H1 (cell line): ENCODE data around the gene ZNF524. TPM values are rescaled to one million over a fixed set of nuclear protein-coding genes. Genes with fewer than 3 reads are reported as not detected.

Experiments used
- CTCF ChIA-PET: fragments of 300-600 bp; sonication (Branson Sonifier 250); formaldehyde crosslinking; loops from one replicate; lab custom pipeline; 2021; ENCODE audit not compliant: partially characterized antibody; lab: Charles Lee
- POLR2A ChIA-PET: fragments of 300-600 bp; sonication (Branson Sonifier 250); formaldehyde crosslinking; loops from one replicate; lab custom pipeline; 2021; ENCODE audit warnings: inconsistent platforms; ENCODE audit not compliant: partially characterized antibody; lab: Charles Lee
- DNase-seq, 2 experiments: peaks; one replicate each; pipeline versions ENCODE4 v3.0.0 to v3.0.0-alpha.2; 2010 to 2022; ENCODE audit warnings: low spot score in 2 of 2, low read depth in 1 of 2, mixed read lengths in 1 of 2
- FAIRE-seq: peaks from 2 replicates; lab custom pipeline; 2011; peaks lifted over from hg19 to GRCh38; lab: Jason Lieb, UNC
- H2AFZ ChIP-seq: 2 replicates; pipeline ENCODE4 v1.8.1; 2012; ENCODE audit warnings: low read length, inconsistent platforms
- H2AK5ac ChIP-seq: 2 replicates; pipeline ENCODE4 v1.6.1; 2013; ENCODE audit warnings: low read depth, low read length
- H2BK120ac ChIP-seq: replicated peaks from 2 replicates; pipeline ENCODE3; 2013; ENCODE audit warnings: low read depth, low read length, inconsistent platforms
- H2BK12ac ChIP-seq: 2 replicates; pipeline ENCODE4 v1.6.1; 2013; ENCODE audit warnings: low read depth, low read length
- H2BK15ac ChIP-seq: 2 replicates; pipeline ENCODE4 v1.6.1; 2013; ENCODE audit warnings: low read length
- H2BK20ac ChIP-seq: 2 replicates; pipeline ENCODE4 v1.6.1; 2013; ENCODE audit warnings: low read length
- H2BK5ac ChIP-seq: 2 replicates; pipeline ENCODE4 v1.6.1; 2013; ENCODE audit warnings: low read depth, low read length
- H3K14ac ChIP-seq: 2 replicates; pipeline ENCODE4 v1.6.1; 2013; ENCODE audit warnings: inconsistent platforms; ENCODE audit not compliant: insufficient read length
- H3K18ac ChIP-seq: 2 replicates; pipeline ENCODE4 v1.6.1; 2013; ENCODE audit warnings: low read length; ENCODE audit errors: extremely low read depth
- H3K23ac ChIP-seq: 2 replicates; pipeline ENCODE4 v1.6.1; 2013; ENCODE audit warnings: inconsistent platforms; ENCODE audit not compliant: insufficient read length
- H3K23me2 ChIP-seq: 2 replicates; pipeline ENCODE4 v1.6.1; 2013; ENCODE audit warnings: low read depth, low read length
- H3K27ac ChIP-seq: 2 replicates; pipeline ENCODE4 v1.6.1; 2011; ENCODE audit warnings: low read depth, low read length, inconsistent platforms
- H3K27me3 ChIP-seq, 4 experiments: replicated peaks in 1 of 4; 1 replicate in 1 of 4; 2 replicates in 3 of 4; pipeline versions ENCODE4 v1.6.1 to v1.8.1; 2011 to 2013; ENCODE audit warnings: low read length in 3 of 4, mild to moderate bottlenecking in 3 of 4, inconsistent platforms in 2 of 4, mixed read lengths in 2 of 4, moderate library complexity in 1 of 4; ENCODE audit not compliant: control insufficient read depth in 3 of 4, insufficient read depth in 3 of 4; ENCODE audit errors: extremely low read depth in 1 of 4
- H3K36me3 ChIP-seq, 4 experiments: 2 replicates each; pipeline versions ENCODE4 v1.6.1 to v1.8.1; 2011 to 2013; ENCODE audit warnings: mild to moderate bottlenecking in 4 of 4, low read length in 3 of 4, moderate library complexity in 2 of 4, control low read depth in 1 of 4, inconsistent platforms in 1 of 4; ENCODE audit not compliant: insufficient read depth in 4 of 4, control insufficient read depth in 2 of 4
- H3K4ac ChIP-seq: replicated peaks from 2 replicates; pipeline ENCODE3; 2013; ENCODE audit warnings: low read length, low read depth, mixed read lengths, inconsistent platforms; ENCODE audit not compliant: insufficient read length
- H3K4me1 ChIP-seq, 4 experiments: replicated peaks in 1 of 4; 1 replicate in 1 of 4; 2 replicates in 3 of 4; pipeline versions ENCODE4 v1.6.1 to v1.8.1; 2011 to 2013; ENCODE audit warnings: low read length in 3 of 4, inconsistent platforms in 2 of 4, mixed read lengths in 1 of 4; ENCODE audit not compliant: insufficient read depth in 4 of 4, control insufficient read depth in 3 of 4
- H3K4me2 ChIP-seq, 2 experiments: 2 replicates each; pipeline versions ENCODE4 v1.6.1 to v1.8.1; 2011 to 2013; ENCODE audit warnings: low read depth in 2 of 2, low read length in 2 of 2, control low read depth in 1 of 2, inconsistent platforms in 1 of 2, mild to moderate bottlenecking in 1 of 2; ENCODE audit not compliant: insufficient read depth in 1 of 2
- H3K4me3 ChIP-seq, 4 experiments: fragments of 200-600, 300-600 bp in 1 of 4; sonication (generic), shearing (Covaris generic), sonication (Bioruptor Twin) in 1 of 4; 2 replicates each; pipeline versions ENCODE4 v1.5.1 to v1.8.1; 2011 to 2016; ENCODE audit warnings: low read length in 4 of 4, low read depth in 3 of 4, control low read depth in 2 of 4, inconsistent platforms in 2 of 4, mild to moderate bottlenecking in 2 of 4, mixed read lengths in 1 of 4, moderate library complexity in 1 of 4; ENCODE audit not compliant: insufficient read depth in 2 of 4; ENCODE audit errors: extremely low read depth in 1 of 4
- H3K56ac ChIP-seq: replicated peaks from 2 replicates; pipeline ENCODE3; 2013; ENCODE audit warnings: low read depth, mild to moderate bottlenecking, mixed read lengths, low read length, inconsistent platforms; ENCODE audit not compliant: insufficient read length
- H3K79me1 ChIP-seq: 2 replicates; pipeline ENCODE4 v1.6.1; 2013; ENCODE audit warnings: low read depth, low read length, control low read depth
- H3K79me2 ChIP-seq, 2 experiments: 2 replicates each; pipeline versions ENCODE4 v1.6.1 to v1.8.1; 2012 to 2013; ENCODE audit warnings: low read length in 2 of 2, mild to moderate bottlenecking in 2 of 2, inconsistent platforms in 1 of 2; ENCODE audit not compliant: insufficient read depth in 2 of 2, control insufficient read depth in 1 of 2
- H3K9ac ChIP-seq, 4 experiments: replicated peaks in 1 of 4; 1 replicate in 1 of 4; 2 replicates in 3 of 4; pipeline versions ENCODE4 v1.6.1 to v1.8.1; 2011 to 2013; ENCODE audit warnings: low read depth in 3 of 4, low read length in 3 of 4, control low read depth in 2 of 4, mild to moderate bottlenecking in 2 of 4, moderate library complexity in 2 of 4, inconsistent platforms in 1 of 4; ENCODE audit errors: extremely low read depth in 1 of 4
- H3K9me3 ChIP-seq, 2 experiments: 2 replicates each; pipeline versions ENCODE4 v1.6.1 to v1.8.1; 2012 to 2013; ENCODE audit warnings: mild to moderate bottlenecking in 2 of 2, moderate library complexity in 2 of 2, control low read depth in 1 of 2, inconsistent platforms in 1 of 2, low read depth in 1 of 2, low read length in 1 of 2, mixed read lengths in 1 of 2; ENCODE audit not compliant: insufficient read depth in 2 of 2
- H4K20me1 ChIP-seq, 2 experiments: replicated peaks in 1 of 2; 2 replicates each; pipeline versions ENCODE3 to v1.8.1; 2011 to 2013; ENCODE audit warnings: inconsistent platforms in 2 of 2, low read length in 2 of 2, mild to moderate bottlenecking in 1 of 2; ENCODE audit not compliant: insufficient read depth in 2 of 2, control insufficient read depth in 1 of 2
- H4K5ac ChIP-seq: 2 replicates; pipeline ENCODE4 v1.6.1; 2013; ENCODE audit warnings: low read length, low read depth, mixed read lengths, inconsistent platforms; ENCODE audit not compliant: insufficient read length
- H4K8ac ChIP-seq: 2 replicates; pipeline ENCODE4 v1.8.0; 2013; ENCODE audit warnings: mild to moderate bottlenecking, moderate library complexity, low read length, inconsistent platforms; ENCODE audit not compliant: insufficient read depth; ENCODE audit errors: extremely low read depth
- H4K91ac ChIP-seq: replicated peaks from 2 replicates; pipeline ENCODE3; 2013; ENCODE audit warnings: low read length, mixed read lengths, inconsistent platforms; ENCODE audit not compliant: insufficient read length
- BACH1 ChIP-seq: IDR thresholded peaks from 2 replicates; pipeline ENCODE4 v1.6.1; 2012; ENCODE audit warnings: low read length, improper control_type of control experiment
- CBX8 ChIP-seq: fragments of 300-800, 300-1000 bp; sonication (generic); IDR thresholded peaks from 2 replicates; pipeline ENCODE4 v1.7.1; 2016; ENCODE audit warnings: low read depth, low read length, borderline replicate concordance
- HDAC2 ChIP-seq, 2 experiments: fragments of 300-600 bp in 1 of 2; sonication (generic) in 1 of 2; IDR thresholded peaks; 2 replicates each; pipeline ENCODE4 v1.6.1; 2011 to 2012; ENCODE audit warnings: low read depth in 2 of 2, low read length in 2 of 2, mild to moderate bottlenecking in 2 of 2, moderate library complexity in 2 of 2, borderline replicate concordance in 1 of 2, inconsistent platforms in 1 of 2
- NANOG ChIP-seq: IDR thresholded peaks from 2 replicates; pipeline ENCODE4 v1.6.1; 2011; ENCODE audit warnings: low read length, low read depth, mild to moderate bottlenecking, inconsistent platforms; ENCODE audit not compliant: insufficient read depth, poor library complexity, severe bottlenecking
- SRF ChIP-seq: IDR thresholded peaks from 2 replicates; pipeline ENCODE4 v1.6.1; 2011; ENCODE audit warnings: mild to moderate bottlenecking, low read depth, low read length, moderate library complexity
- TAF7 ChIP-seq: optimal IDR thresholded peaks from 2 replicates; pipeline ENCODE3; 2011; ENCODE audit warnings: low read depth, mild to moderate bottlenecking, inconsistent platforms, low read length, moderate library complexity, borderline replicate concordance
- WGBS, 2 experiments: shearing (Covaris generic) in 1 of 2; methylation state at CpG; one replicate each; pipeline versions ENCODE4 v1.1.6 to v1.1.7; 2013 to 2015; ENCODE audit warnings: low lambda C conversion rate in 2 of 2, mixed read lengths in 2 of 2, inconsistent platforms in 1 of 2, low coverage in 1 of 2, missing lambda C conversion rate in 1 of 2; ENCODE audit not compliant: insufficient replicate concordance in 2 of 2, insufficient coverage in 1 of 2, insufficient read length in 1 of 2; ENCODE audit errors: extremely low coverage in 1 of 2, missing lambda C conversion rate in 1 of 2; 5-methylcytosine and 5-hydroxymethylcytosine counted together
- polyA plus RNA-seq, 7 experiments: library from polyadenylated mRNA; depleted of rRNA in 3 of 7; stranded (reverse) in 5 of 7; unstranded in 2 of 7; fragments of >200 nt in 5 of 7; fragments of 200-250 nt in 2 of 7; gene quantifications; 1 replicate in 5 of 7; 2 replicates in 1 of 7; 4 replicates in 1 of 7; pipeline versions ENCODE4 v1.2.1 to v1.2.3, GENCODE V29; 2011 to 2013; ENCODE audit warnings: missing spikeins in 2 of 7, mixed read lengths in 2 of 7
- total RNA-seq: library from RNA; stranded (reverse); fragmentation: NEBNext Ultra II Directional; extraction: Animal tissue kit (Norgen Biotek cat#: 25700); gene quantifications from 2 replicates; pipeline ENCODE4 v1.2.1, GENCODE V29; 2021
- TF ChIP-seq, protein P1 (sequence below), 3 experiments: IDR thresholded peaks; 1 replicate in 2 of 3; 2 replicates in 1 of 3; pipeline versions ENCODE4 v1.5.1 to v1.6.1; 2011; ENCODE audit warnings: low read length in 3 of 3, mild to moderate bottlenecking in 3 of 3, inconsistent platforms in 2 of 3, low read depth in 1 of 3, moderate library complexity in 1 of 3; ENCODE audit not compliant: insufficient read depth in 1 of 3; ENCODE audit errors: control extremely low read depth in 1 of 3

Gene ZNF524
- total and polyA plus RNA-seq, 2 of the 8 experiments (the other 6 are each of a cell fraction or from before 2014, with no cell fraction given) = 4.4 to 4.7 TPM

DNA sequence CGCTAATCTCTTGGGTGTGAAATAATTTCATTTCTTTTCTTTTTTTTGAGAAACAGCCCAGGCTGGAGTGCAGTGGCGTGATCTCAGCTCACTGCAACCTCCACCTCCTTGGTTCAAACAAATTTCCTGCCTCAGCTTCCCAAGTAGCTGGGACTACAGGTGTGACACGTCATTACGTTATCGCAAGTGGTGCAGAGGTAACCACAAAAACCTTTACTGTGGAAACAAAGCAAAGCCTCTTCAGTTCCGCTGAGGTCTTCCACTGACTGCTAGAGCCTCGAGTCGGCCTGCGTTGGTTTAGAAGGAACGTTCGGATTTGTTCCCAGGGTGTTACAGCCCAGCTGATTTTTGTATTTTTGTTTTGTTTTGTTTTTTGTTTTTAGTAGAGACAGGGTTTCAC is 26.3 kb downstream of the ZNF524 start:
- no peak for FAIRE-seq
- POLR2A ChIA-PET = interaction anchor here (1.0 to 6.8 kb wide), 7 partner anchors 9 to 141 kb away, joined by 3 to 25 read pairs (median 4); partner anchors contain the start of genes NAT14, ZNF580 and ZNF865
- TF ChIP-seq HDAC2 (IDR thresholded peaks at IDR 0.05; ENCODE audit: borderline replicate concordance in 1 of 2, low read depth in 2 of 2, low read length in 2 of 2) (no peak), SRF (no peak), NANOG (no peak), CBX8 (no peak), BACH1 (no peak), TAF7 (no peak)
- TF ChIP-seq, protein P1, sequence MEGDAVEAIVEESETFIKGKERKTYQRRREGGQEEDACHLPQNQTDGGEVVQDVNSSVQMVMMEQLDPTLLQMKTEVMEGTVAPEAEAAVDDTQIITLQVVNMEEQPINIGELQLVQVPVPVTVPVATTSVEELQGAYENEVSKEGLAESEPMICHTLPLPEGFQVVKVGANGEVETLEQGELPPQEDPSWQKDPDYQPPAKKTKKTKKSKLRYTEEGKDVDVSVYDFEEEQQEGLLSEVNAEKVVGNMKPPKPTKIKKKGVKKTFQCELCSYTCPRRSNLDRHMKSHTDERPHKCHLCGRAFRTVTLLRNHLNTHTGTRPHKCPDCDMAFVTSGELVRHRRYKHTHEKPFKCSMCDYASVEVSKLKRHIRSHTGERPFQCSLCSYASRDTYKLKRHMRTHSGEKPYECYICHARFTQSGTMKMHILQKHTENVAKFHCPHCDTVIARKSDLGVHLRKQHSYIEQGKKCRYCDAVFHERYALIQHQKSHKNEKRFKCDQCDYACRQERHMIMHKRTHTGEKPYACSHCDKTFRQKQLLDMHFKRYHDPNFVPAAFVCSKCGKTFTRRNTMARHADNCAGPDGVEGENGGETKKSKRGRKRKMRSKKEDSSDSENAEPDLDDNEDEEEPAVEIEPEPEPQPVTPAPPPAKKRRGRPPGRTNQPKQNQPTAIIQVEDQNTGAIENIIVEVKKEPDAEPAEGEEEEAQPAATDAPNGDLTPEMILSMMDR (IDR thresholded peaks at IDR 0.05; ENCODE audit: control extremely low read depth in 1 of 3, insufficient read depth in 1 of 3, low read depth in 1 of 3, low read length in 3 of 3) = no peak

More for the DNA sequence above, 26.3 kb downstream of the ZNF524 start:
- Histone ChIP-seq H4K91ac (no peak overlapping the region), H3K79me2 (no peaks in the 10 kb centered on the region), H4K5ac (no peak overlapping the region), H3K23me2 (no peaks in the 10 kb centered on the region), H4K20me1 (peaks cover 0 to 5% of the 10 kb centered on the region in 2 experiments), H3K9me3 (no peaks in the 10 kb centered on the region), H3K79me1 (no peaks in the 10 kb centered on the region), H3K14ac (no peak overlapping the region), H3K27ac (no peak overlapping the region), H2BK12ac (no peak overlapping the region), H3K36me3 (peaks cover 0 to 8% (median 1%) of the 10 kb centered on the region in 4 experiments; a peak in 4 of 8 replicates), H3K4me1 (peaks cover 0 to 3% (median 0%) of the 10 kb centered on the region in 4 experiments; a peak in 3 of 7 replicates), H4K8ac (no peak overlapping the region), H2BK5ac (no peak overlapping the region), H3K56ac (no peak overlapping the region), H3K23ac (no peak overlapping the region), H3K27me3 (no peaks in the 10 kb centered on the region), H2BK20ac (no peak overlapping the region), H2AFZ (no peak overlapping the region), H3K4ac (no peak overlapping the region), H2BK120ac (no peak overlapping the region), H3K9ac (no peak overlapping the region), H3K4me2 (no peak overlapping the region), H2BK15ac (no peak overlapping the region), H3K18ac (no peak overlapping the region), H3K4me3 (no peak overlapping the region), H2AK5ac (no peak overlapping the region)
- 87% methylated on average over 11 of the region's 11 CpGs; no CpG with 5 or more reads in 1 of the 2 experiments for WGBS, 2 experiments
- no peak for DNase-seq
- CTCF ChIA-PET = interaction anchor here (0.6 to 2.2 kb wide), 10 partner anchors 12 to 1167 kb away, joined by 3 to 8 read pairs (median 4); partner anchors contain the start of gene CCDC106
